ENCODE measurements around the gene MEIOC. TPM values are rescaled to one million over a fixed set of nuclear protein-coding genes. Genes with fewer than 3 reads are reported as not detected.

The MEIOC gene
- total and polyA plus RNA-seq, 2 donors (not counting 3 experiments of a cell fraction or from before 2014, with no cell fraction given): 0.08 to 0.46 TPM

DNA sequence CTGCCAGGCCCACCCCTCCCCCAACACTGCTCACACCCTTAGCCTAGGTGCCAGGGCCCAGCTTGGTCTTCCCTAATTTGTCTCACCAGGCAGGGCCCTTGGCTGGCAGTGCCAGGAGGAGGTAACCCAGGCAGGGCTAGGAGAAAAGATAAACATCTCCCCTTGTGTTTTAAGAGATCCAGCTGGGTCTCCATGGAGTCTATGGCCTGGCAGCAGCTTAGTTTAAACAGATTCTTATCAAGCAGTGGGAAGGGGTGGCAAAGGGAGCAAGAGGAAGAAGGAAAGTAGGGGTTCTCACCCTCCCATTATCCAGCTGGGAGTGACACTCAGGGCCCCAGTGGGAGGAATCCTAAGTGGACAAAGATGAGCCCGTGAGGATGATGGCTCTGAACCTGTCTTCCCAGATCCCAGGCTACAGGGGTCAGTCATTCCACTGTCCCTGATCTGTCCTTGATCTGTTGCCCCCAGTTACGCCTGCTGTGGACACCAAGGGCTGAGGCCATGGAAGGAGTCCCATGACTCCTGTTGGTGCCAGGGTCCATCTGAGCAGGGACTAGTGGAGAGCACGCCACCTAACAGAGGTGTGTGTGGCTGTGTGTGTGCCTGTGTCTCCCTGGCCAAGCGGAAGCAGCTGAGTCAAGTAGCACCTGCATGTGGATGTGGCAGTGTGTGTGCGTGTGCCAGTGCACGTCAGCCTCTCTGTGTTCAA lies 47.4 kb upstream of the MEIOC start:
- dilution Hi-C loops (cut with MboI; ENCODE audit: extremely low pct_ligation_motif_present, low sequenced_read_pairs) (no loop called here), intact Hi-C loops (cut with micrococcal nuclease) (no loop called here)
- no peaks in the 10 kb centered on the region for H3K9me3 ChIP-seq (replicated peaks; ENCODE audit: control insufficient read depth, insufficient read depth, low read length)
- no peaks in the 10 kb centered on the region for H3K4me1 ChIP-seq (ENCODE audit: control insufficient read depth, extremely low read depth, insufficient read depth, low read length)
- H2AFZ ChIP-seq (ENCODE audit: low read depth, low read length): no peak overlapping the region
- POLR2A ChIA-PET: no interaction called here
- no peak overlapping the region for H3K9ac ChIP-seq (replicated peaks; ENCODE audit: extremely low read depth, insufficient read depth, low read length)
- TF ChIP-seq JUN (IDR thresholded peaks at IDR 0.05; ENCODE audit: borderline replicate concordance, insufficient read depth, insufficient read length, low read depth): no peak
- TF ChIP-seq, protein P1, sequence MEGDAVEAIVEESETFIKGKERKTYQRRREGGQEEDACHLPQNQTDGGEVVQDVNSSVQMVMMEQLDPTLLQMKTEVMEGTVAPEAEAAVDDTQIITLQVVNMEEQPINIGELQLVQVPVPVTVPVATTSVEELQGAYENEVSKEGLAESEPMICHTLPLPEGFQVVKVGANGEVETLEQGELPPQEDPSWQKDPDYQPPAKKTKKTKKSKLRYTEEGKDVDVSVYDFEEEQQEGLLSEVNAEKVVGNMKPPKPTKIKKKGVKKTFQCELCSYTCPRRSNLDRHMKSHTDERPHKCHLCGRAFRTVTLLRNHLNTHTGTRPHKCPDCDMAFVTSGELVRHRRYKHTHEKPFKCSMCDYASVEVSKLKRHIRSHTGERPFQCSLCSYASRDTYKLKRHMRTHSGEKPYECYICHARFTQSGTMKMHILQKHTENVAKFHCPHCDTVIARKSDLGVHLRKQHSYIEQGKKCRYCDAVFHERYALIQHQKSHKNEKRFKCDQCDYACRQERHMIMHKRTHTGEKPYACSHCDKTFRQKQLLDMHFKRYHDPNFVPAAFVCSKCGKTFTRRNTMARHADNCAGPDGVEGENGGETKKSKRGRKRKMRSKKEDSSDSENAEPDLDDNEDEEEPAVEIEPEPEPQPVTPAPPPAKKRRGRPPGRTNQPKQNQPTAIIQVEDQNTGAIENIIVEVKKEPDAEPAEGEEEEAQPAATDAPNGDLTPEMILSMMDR (IDR thresholded peaks at IDR 0.05; ENCODE audit: extremely low read depth in 1 of 2, insufficient read depth in 1 of 2, low read depth in 1 of 2, low read length in 2 of 2): no peak
- no peak for TF ChIP-seq MYC (IDR thresholded peaks at IDR 0.05; ENCODE audit: low read depth, low read length)
- no peak for TF ChIP-seq GATA2 (IDR thresholded peaks at IDR 0.05; ENCODE audit: insufficient read depth, insufficient read length, low read depth, low read length)
- TF ChIP-seq FOS (IDR thresholded peaks at IDR 0.05; ENCODE audit: borderline replicate concordance, insufficient read depth, low read length): no peak
- no peak for TF ChIP-seq EZH2 (IDR thresholded peaks at IDR 0.05; ENCODE audit: borderline replicate concordance, low read depth, low read length, severe bottlenecking)
- no peak for TF ChIP-seq POLR2AphosphoS5 (IDR thresholded peaks at IDR 0.05; ENCODE audit: insufficient read depth, low read depth, low read length)
- no peak for TF ChIP-seq POLR2A (IDR thresholded peaks at IDR 0.05; ENCODE audit: low read depth, low read length)
- TF ChIP-seq, protein P2, sequence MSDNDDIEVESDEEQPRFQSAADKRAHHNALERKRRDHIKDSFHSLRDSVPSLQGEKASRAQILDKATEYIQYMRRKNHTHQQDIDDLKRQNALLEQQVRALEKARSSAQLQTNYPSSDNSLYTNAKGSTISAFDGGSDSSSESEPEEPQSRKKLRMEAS (IDR thresholded peaks at IDR 0.05; ENCODE audit: insufficient read depth, insufficient read length): no peak
- H3K27ac ChIP-seq (ENCODE audit: insufficient read depth, low read depth, low read length): no peak overlapping the region
- H3K4me2 ChIP-seq (ENCODE audit: insufficient read depth, low read length): no peak overlapping the region
- DNase-seq (ENCODE audit: low read depth, low spot score): no peak
- H3K36me3 ChIP-seq (ENCODE audit: control insufficient read depth in 2 of 2, extremely low read depth in 1 of 2, insufficient read depth in 2 of 2, low read length in 2 of 2): no peaks in the 10 kb centered on the region
- H4K20me1 ChIP-seq (replicated peaks; ENCODE audit: control insufficient read depth, extremely low read depth, insufficient read depth, low read length): no peaks in the 10 kb centered on the region
- BruUV-seq (replicated peaks): no TSS peak
- CTCF ChIA-PET: interaction anchor here (1.2 to 3.4 kb wide), 3 partner anchors 11 to 27 kb away, joined by 4 to 18 read pairs (median 9); no protein-coding TSS in a partner anchor
- H3K9me1 ChIP-seq (replicated peaks; ENCODE audit: control insufficient read depth, extremely low read depth, insufficient read depth, low read length): no peaks in the 10 kb centered on the region
- FAIRE-seq: no peak
- no peak overlapping the region for H3K4me3 ChIP-seq (replicated peaks in 1 of 3; ENCODE audit: insufficient read depth in 1 of 3, low read depth in 1 of 3, low read length in 3 of 3)
- no peaks in the 10 kb centered on the region for H3K79me2 ChIP-seq (ENCODE audit: control insufficient read depth, insufficient read depth, low read length)
- H3K27me3 ChIP-seq (ENCODE audit: control insufficient read depth in 2 of 2, insufficient read depth in 2 of 2, low read length in 2 of 2): peaks cover 0 to under 1% of the 10 kb centered on the region in 2 experiments
